Activated T-helper 1 cell treated with Interleukin-2 at 50 U/mL for 16 hours (primary cell): ENCODE results near the gene MCC.

ENCODE experiments used
- DNase-seq: peaks from one replicate; pipeline ENCODE4 v3.0.0-alpha.2; 2020; ENCODE audit warnings: low read depth

Gene MCC

GRCh38 chr5:113269023-113269997, 218.9 kb downstream of the MCC start:
- DNase-seq, result no peak

- DNase-seq, result no peak
These were observed 220.0 kb downstream of the MCC start for GRCh38 chr5:113268232-113268631.

GRCh38 chr5:113267361-113267900, 220.8 kb downstream of the MCC start:
- no peak for DNase-seq

- no peak for DNase-seq
These were observed 221.4 kb downstream of the MCC start for GRCh38 chr5:113266913-113267227.

- DNase-seq, result no peak
These were observed 221.9 kb downstream of the MCC start for GRCh38 chr5:113266227-113266912.

GRCh38 chr5:113265190-113265589, 223.1 kb downstream of the MCC start:
- no peak for DNase-seq

GRCh38 chr5:113264046-113264445, 224.2 kb downstream of the MCC start:
- DNase-seq, result no peak

GRCh38 chr5:113263545-113263944, 224.7 kb downstream of the MCC start:
- DNase-seq, result no peak

GRCh38 chr5:113262674-113263073, 225.6 kb downstream of the MCC start:
- DNase-seq, result no peak

- DNase-seq, result no peak
These were observed 229.2 kb downstream of the MCC start for GRCh38 chr5:113259034-113259433.

GRCh38 chr5:113257545-113257944, 230.7 kb downstream of the MCC start:
- DNase-seq, result no peak

- DNase-seq, result no peak
These were observed 231.4 kb downstream of the MCC start for GRCh38 chr5:113256671-113257452.

- DNase-seq, result no peak
These were observed 232.5 kb downstream of the MCC start for GRCh38 chr5:113255579-113256386.

- no peak for DNase-seq
These were observed 233.1 kb downstream of the MCC start for GRCh38 chr5:113255105-113255504.

- DNase-seq, result no peak
These were observed 235.2 kb downstream of the MCC start for GRCh38 chr5:113253037-113253436.

- no peak for DNase-seq
These were observed 236.2 kb downstream of the MCC start for GRCh38 chr5:113252066-113252465.

GRCh38 chr5:113250341-113250953, 237.8 kb downstream of the MCC start:
- DNase-seq, result no peak

- no peak for DNase-seq
These were observed 239.0 kb downstream of the MCC start for GRCh38 chr5:113249206-113249605.

GRCh38 chr5:113246361-113246870, 241.8 kb downstream of the MCC start:
- no peak for DNase-seq

- no peak for DNase-seq
These were observed 242.6 kb downstream of the MCC start for GRCh38 chr5:113245427-113246225.
